Endothelial cell of umbilical vein (primary cell): ENCODE results near the gene WNT11. TPM values are rescaled to one million over a fixed set of nuclear protein-coding genes. Genes with fewer than 3 reads are reported as not detected.

Experiments
- BruUV-seq: library from RNA; stranded (reverse); fragments of 400-500 nt; replicated peaks from 2 replicates; lab custom pipeline; 2021; lab: Mats Ljungman, UMichigan
- CTCF ChIA-PET: fragments of 300-600, 350-600 bp; sonication (Branson Sonifier 250); formaldehyde crosslinking; loops from one replicate; lab custom pipeline; 2021; ENCODE audit warnings: antibody characterized with exemption, inconsistent platforms; lab: Charles Lee
- POLR2A ChIA-PET: fragments of 300-600, 350-600 bp; sonication (Branson Sonifier 250); formaldehyde crosslinking; loops from one replicate; lab custom pipeline; 2021; ENCODE audit warnings: antibody characterized with exemption, inconsistent platforms; lab: Charles Lee
- DNase-seq: peaks from one replicate; pipeline ENCODE4 v3.0.0-alpha.2; 2011; ENCODE audit warnings: low read depth, low spot score
- FAIRE-seq: peaks from 2 replicates; lab custom pipeline; 2011; peaks lifted over from hg19 to GRCh38; lab: Jason Lieb, UNC
- H2AFZ ChIP-seq: 2 replicates; pipeline ENCODE4 v1.6.0; 2012; ENCODE audit warnings: low read depth, low read length, control low read depth, inconsistent platforms
- H3K27ac ChIP-seq: 2 replicates; pipeline ENCODE4 v1.5.1; 2011; ENCODE audit warnings: low read depth, mild to moderate bottlenecking, control low read depth, low read length, moderate library complexity; ENCODE audit not compliant: insufficient read depth
- H3K27me3 ChIP-seq, 2 experiments: 2 replicates each; pipeline versions ENCODE4 v1.6.0 to v1.6.1; 2011; ENCODE audit warnings: low read length in 2 of 2, mixed read lengths in 1 of 2; ENCODE audit not compliant: control insufficient read depth in 2 of 2, insufficient read depth in 2 of 2
- H3K36me3 ChIP-seq, 2 experiments: 2 replicates in 1 of 2; 3 replicates in 1 of 2; pipeline ENCODE4 v1.5.1; 2011; ENCODE audit warnings: low read length in 2 of 2, mild to moderate bottlenecking in 1 of 2, moderate library complexity in 1 of 2; ENCODE audit not compliant: control insufficient read depth in 2 of 2, insufficient read depth in 2 of 2; ENCODE audit errors: extremely low read depth in 1 of 2
- H3K4me1 ChIP-seq: 3 replicates; pipeline ENCODE4 v1.5.1; 2011; ENCODE audit warnings: mild to moderate bottlenecking, low read length; ENCODE audit not compliant: control insufficient read depth, insufficient read depth; ENCODE audit errors: extremely low read depth
- H3K4me2 ChIP-seq: 2 replicates; pipeline ENCODE4 v1.6.1; 2011; ENCODE audit warnings: low read length, control low read depth, mixed read lengths; ENCODE audit not compliant: insufficient read depth
- H3K4me3 ChIP-seq, 3 experiments: fragments of 200-600 bp in 1 of 3; sonication (generic), shearing (Covaris generic) in 1 of 3; replicated peaks in 1 of 3; 2 replicates each; pipeline ENCODE4 v1.5.1; 2011 to 2016; ENCODE audit warnings: control low read depth in 3 of 3, low read length in 3 of 3, mild to moderate bottlenecking in 2 of 3, inconsistent platforms in 1 of 3, low read depth in 1 of 3, moderate library complexity in 1 of 3; ENCODE audit not compliant: insufficient read depth in 1 of 3
- H3K79me2 ChIP-seq: 2 replicates; pipeline ENCODE4 v1.6.0; 2012; ENCODE audit warnings: low read length, inconsistent platforms; ENCODE audit not compliant: control insufficient read depth, insufficient read depth
- H3K9ac ChIP-seq: replicated peaks from 2 replicates; pipeline ENCODE3; 2011; ENCODE audit warnings: low read length, control low read depth; ENCODE audit not compliant: insufficient read depth; ENCODE audit errors: extremely low read depth
- H3K9me1 ChIP-seq: replicated peaks from 3 replicates; pipeline ENCODE4 v1.6.0; 2011; ENCODE audit warnings: mild to moderate bottlenecking, low read length; ENCODE audit not compliant: control insufficient read depth, insufficient read depth; ENCODE audit errors: extremely low read depth
- H3K9me3 ChIP-seq: replicated peaks from 2 replicates; pipeline ENCODE4 v1.5.1; 2012; ENCODE audit warnings: low read length, inconsistent platforms; ENCODE audit not compliant: control insufficient read depth, insufficient read depth
- H4K20me1 ChIP-seq: replicated peaks from 2 replicates; pipeline ENCODE3; 2011; ENCODE audit warnings: mild to moderate bottlenecking, low read length; ENCODE audit not compliant: control insufficient read depth, insufficient read depth; ENCODE audit errors: extremely low read depth
- CTCF ChIP-seq, 2 donors: IDR thresholded peaks; 1 replicate in 1 of 2; 2 replicates in 1 of 2; pipeline ENCODE4 v1.5.1; 2011; ENCODE audit warnings: low read length in 2 of 2, mild to moderate bottlenecking in 2 of 2, moderate library complexity in 2 of 2, control low read depth in 1 of 2, inconsistent platforms in 1 of 2, low read depth in 1 of 2; ENCODE audit not compliant: insufficient read depth in 1 of 2; ENCODE audit errors: extremely low read depth in 1 of 2
- EZH2 ChIP-seq: IDR thresholded peaks from 2 replicates; pipeline ENCODE4 v1.6.1; 2012; ENCODE audit warnings: borderline replicate concordance, low read depth, mild to moderate bottlenecking, moderate library complexity, low read length, inconsistent platforms; ENCODE audit not compliant: severe bottlenecking
- FOS ChIP-seq: IDR thresholded peaks from 2 replicates; pipeline ENCODE4 v1.6.1; 2011; ENCODE audit warnings: mild to moderate bottlenecking, low read length, moderate library complexity, borderline replicate concordance; ENCODE audit not compliant: insufficient read depth
- GATA2 ChIP-seq: IDR thresholded peaks from 2 replicates; pipeline ENCODE4 v1.7.0; 2011; ENCODE audit warnings: low read depth, mild to moderate bottlenecking, moderate library complexity, mixed read lengths, low read length; ENCODE audit not compliant: insufficient read length, insufficient read depth
- JUN ChIP-seq: IDR thresholded peaks from 2 replicates; pipeline ENCODE4 v1.6.1; 2011; ENCODE audit warnings: borderline replicate concordance, low read depth; ENCODE audit not compliant: insufficient read length, insufficient read depth
- MYC ChIP-seq: IDR thresholded peaks from one replicate; pipeline ENCODE4 v1.6.1; 2011; ENCODE audit warnings: mild to moderate bottlenecking, low read depth, low read length
- POLR2A ChIP-seq: IDR thresholded peaks from 2 replicates; pipeline ENCODE4 v1.6.1; 2012; ENCODE audit warnings: low read depth, mild to moderate bottlenecking, control low read depth, low read length
- POLR2AphosphoS5 ChIP-seq: IDR thresholded peaks from 2 replicates; pipeline ENCODE4 v1.6.1; 2012; ENCODE audit warnings: low read depth, mild to moderate bottlenecking, control low read depth, low read length, moderate library complexity; ENCODE audit not compliant: insufficient read depth
- dilution Hi-C: fragments of 300-500 bp; cut with MboI; formaldehyde crosslinking; loops from one replicate; pipeline ENCODE4 v1.15.0; 2019; ENCODE audit warnings: low sequenced_read_pairs; ENCODE audit not compliant: extremely low pct_ligation_motif_present
- intact Hi-C: fragments of 100-400 bp; cut with micrococcal nuclease; formaldehyde crosslinking; loops from one replicate; pipeline ENCODE4 v1.10.0; 2022
- polyA plus RNA-seq, 4 experiments: library from polyadenylated mRNA; depleted of rRNA in 3 of 4; stranded (reverse) in 3 of 4; unstranded in 1 of 4; fragments of >200 nt; gene quantifications; 2 replicates each; pipeline versions ENCODE4 v1.2.1 to v1.2.3, GENCODE V29; 2011 to 2012; ENCODE audit warnings: missing spikeins in 1 of 4
- total RNA-seq: library from RNA; stranded (reverse); gene quantifications from 2 replicates; pipeline ENCODE4 v1.2.3, GENCODE V29; 2021
- TF ChIP-seq, protein P1 (sequence below): IDR thresholded peaks from 2 replicates; pipeline ENCODE4 v1.6.1; 2011; ENCODE audit not compliant: insufficient read depth, insufficient read length

The WNT11 gene
- total and polyA plus RNA-seq, 2 donors (not counting 3 experiments of a cell fraction or from before 2014, with no cell fraction given) = not detected

- Histone ChIP-seq H3K4me2 (no peak overlapping the region), H3K27me3 (no peaks in the 10 kb centered on the region), H3K79me2 (no peaks in the 10 kb centered on the region), H3K4me3 (no peak overlapping the region), H4K20me1 (no peaks in the 10 kb centered on the region), H3K9ac (no peak overlapping the region), H3K27ac (no peak overlapping the region), H2AFZ (no peak overlapping the region), H3K36me3 (no peaks in the 10 kb centered on the region), H3K4me1 (no peaks in the 10 kb centered on the region), H3K9me1 (no peaks in the 10 kb centered on the region), H3K9me3 (no peaks in the 10 kb centered on the region)
- intact Hi-C loops (no loop called here), dilution Hi-C loops (no loop called here)
- FAIRE-seq = no peak
- CTCF ChIA-PET = interaction anchor here (3.2 kb wide), 1 partner anchor 259 kb away, joined by 13 read pairs; no protein-coding TSS in a partner anchor
- no peak for DNase-seq
- POLR2A ChIA-PET = interaction anchor here (0.6 kb wide), 1 partner anchor 8 kb away, joined by 4 read pairs; no protein-coding TSS in a partner anchor
- BruUV-seq = no TSS peak
- TF ChIP-seq GATA2 = no peak
- TF ChIP-seq, protein P1, sequence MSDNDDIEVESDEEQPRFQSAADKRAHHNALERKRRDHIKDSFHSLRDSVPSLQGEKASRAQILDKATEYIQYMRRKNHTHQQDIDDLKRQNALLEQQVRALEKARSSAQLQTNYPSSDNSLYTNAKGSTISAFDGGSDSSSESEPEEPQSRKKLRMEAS = no peak
- TF ChIP-seq MYC = no peak
- no peak for TF ChIP-seq FOS
- TF ChIP-seq EZH2 = no peak
- no peak for TF ChIP-seq CTCF (IDR thresholded peaks at IDR 0.05; ENCODE audit: extremely low read depth in 1 of 2, insufficient read depth in 1 of 2, low read depth in 1 of 2, low read length in 2 of 2)
- no peak for TF ChIP-seq JUN
- no peak for TF ChIP-seq POLR2A
- TF ChIP-seq POLR2AphosphoS5 = no peak
Measured at GRCh38 chr11:76155500-76156227, 50.6 kb downstream of the WNT11 start.
